Amygdala (tissue), 56 donors: ENCODE results near the gene SHISA6.

ENCODE experiments used
- DNase-seq, 56 donors: peaks; one replicate each; lab custom pipeline; 2025; lab: John Stamatoyannopoulos, UW

SHISA6 gene

DNA sequence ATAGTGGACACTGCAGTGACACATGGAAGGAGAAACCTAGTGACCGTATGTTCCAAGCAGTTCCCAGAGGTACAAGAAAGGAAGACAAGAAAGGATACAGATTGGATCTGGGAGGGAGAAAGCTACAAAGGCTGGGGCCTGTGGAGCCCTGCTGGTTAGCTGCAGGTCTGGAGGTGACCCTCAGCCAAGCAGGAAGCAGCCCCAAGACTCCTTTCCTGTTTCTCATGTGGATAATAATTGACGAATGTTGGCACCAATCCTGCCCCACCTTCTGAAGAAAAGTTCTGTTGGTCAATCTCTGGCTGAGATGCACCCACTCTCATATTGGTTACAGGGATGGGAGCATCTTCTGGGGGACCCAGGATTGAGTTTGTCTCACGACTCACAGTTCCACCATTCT is 99.8 kb downstream of the SHISA6 start:
- no peak for DNase-seq

DNA sequence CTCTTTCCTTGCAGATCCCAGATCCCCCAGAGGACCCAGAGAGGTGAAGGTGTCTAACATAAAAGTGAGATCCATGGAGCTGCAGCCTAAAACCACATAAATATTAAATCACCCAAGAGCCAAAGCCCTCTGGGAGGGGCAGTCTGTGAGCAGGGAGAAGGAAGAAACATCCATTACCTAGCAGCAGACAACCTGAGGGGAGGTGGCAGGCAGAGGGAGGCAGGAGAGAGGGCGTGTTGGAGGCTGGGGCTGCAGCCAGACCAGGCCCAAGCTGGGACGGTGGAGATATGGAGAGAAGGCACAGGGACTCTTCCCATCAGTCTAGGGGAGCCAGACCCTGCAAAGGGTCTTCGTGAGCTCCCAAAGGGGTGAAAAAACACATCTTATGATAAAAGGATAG is 101.1 kb downstream of the SHISA6 start:
- no peak for DNase-seq

GRCh38 chr17:11349106-11349505 is 108.1 kb downstream of the SHISA6 start:
- DNase-seq = no peak

- DNase-seq = no peak
Measured at GRCh38 chr17:11351479-11351878, 110.5 kb downstream of the SHISA6 start.

DNA sequence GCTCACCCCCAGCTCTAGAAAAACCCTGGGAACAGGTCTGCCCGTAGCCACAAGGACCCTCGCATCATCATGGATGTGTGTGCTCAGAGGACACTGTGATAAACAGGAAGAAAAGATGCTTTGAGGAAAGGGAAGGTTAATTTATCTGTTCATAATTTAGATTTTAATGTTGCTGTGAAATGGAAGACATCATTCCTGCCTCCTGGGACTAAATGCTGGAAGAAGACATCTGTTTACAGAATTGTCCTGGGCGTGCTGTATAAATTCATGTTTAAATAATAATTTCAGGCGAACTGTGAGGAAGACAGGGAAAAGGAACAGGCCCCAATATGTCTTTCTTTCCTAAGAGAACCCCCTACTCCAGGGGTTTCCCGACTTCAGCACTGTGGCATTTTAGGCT is 112.6 kb downstream of the SHISA6 start:
- DNase-seq = no peak

- no peak for DNase-seq
Measured at GRCh38 chr17:11356371-11356770, 115.4 kb downstream of the SHISA6 start.

- DNase-seq = no peak
Measured at GRCh38 chr17:11363565-11364117, 122.6 kb downstream of the SHISA6 start.

DNA sequence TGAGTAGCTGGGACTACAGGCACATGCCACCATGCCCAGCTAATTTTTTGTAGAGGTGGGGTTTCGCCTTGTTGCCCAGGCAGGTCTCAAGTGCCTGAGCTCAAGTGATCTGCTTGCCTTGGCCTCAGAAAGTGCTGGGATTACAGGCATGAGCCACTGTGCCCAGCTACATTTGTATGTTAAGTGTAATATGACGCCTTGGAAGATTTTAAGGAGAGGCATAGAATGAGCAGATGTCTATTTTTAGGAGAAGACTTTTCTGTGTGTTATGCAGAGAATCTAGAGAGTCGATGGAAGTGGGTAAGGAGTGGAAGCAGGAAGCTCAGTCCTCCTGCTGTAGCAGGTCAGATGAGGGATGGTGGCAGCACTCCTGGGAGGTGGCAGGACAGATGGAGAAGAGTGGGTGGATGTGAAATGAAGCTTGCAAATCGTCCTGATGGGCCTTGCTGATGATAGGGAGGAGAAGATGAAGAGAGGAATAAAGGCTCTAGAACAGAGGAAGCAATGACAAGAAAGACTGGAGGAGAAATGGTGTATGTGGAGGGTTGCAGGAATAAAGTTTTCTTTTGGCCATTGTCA is 125.3 kb downstream of the SHISA6 start:
- DNase-seq = peak in 7 of 56 donors; percentile 2 to 49 (median 13)

- peak in 14 of 56 donors; percentile 1 to 46 (median 14) for DNase-seq
Measured at GRCh38 chr17:11369575-11369974, 128.6 kb downstream of the SHISA6 start.

GRCh38 chr17:11372692-11373091 is 131.7 kb downstream of the SHISA6 start:
- peak in 2 of 56 donors; percentile 5 to 9 for DNase-seq

GRCh38 chr17:11378506-11378905 is 137.5 kb downstream of the SHISA6 start:
- DNase-seq = no peak

DNA sequence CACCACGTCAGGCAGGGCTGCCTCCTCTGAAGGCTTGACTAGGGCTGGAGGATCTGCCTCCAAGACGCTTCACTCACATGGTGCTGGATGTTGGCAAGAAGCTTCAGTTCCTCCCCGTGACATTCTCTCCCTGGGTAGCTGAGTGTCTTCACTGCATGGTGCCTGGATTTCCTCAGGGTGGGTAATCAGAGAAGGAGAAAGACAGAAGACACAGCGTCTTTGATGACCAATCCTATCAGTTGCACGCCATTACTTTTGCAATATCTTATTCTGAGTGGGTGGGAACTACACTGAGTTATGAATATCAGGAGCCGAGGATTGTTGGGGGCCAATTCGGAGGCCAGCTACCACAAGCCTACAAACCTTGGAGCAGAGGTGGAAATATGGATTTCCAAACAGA is 139.7 kb downstream of the SHISA6 start:
- DNase-seq = no peak

GRCh38 chr17:11383157-11383556 is 142.1 kb downstream of the SHISA6 start:
- DNase-seq = no peak

GRCh38 chr17:11384131-11384530 is 143.1 kb downstream of the SHISA6 start:
- no peak for DNase-seq

GRCh38 chr17:11387610-11388009 is 146.6 kb downstream of the SHISA6 start:
- no peak for DNase-seq

DNA sequence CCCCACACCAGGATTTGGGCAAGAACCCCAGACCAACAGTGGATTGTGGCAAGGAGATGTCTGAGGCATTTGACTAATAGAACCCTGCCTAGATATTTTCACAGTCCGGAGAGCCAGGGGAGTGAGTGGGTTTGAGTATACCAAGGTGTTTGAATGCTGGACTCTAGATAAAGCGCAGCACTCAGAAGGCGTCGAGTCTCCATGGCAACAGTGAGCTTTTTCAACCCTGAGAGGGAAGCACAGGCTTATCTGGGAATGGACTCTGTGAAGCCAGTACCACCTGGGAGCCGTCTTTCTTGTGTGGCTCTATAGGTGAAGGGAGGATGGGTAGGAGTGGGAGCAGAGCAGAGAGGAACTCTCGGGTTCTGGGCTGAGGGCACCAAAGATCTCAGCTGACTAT is 147.0 kb downstream of the SHISA6 start:
- no peak for DNase-seq

DNA sequence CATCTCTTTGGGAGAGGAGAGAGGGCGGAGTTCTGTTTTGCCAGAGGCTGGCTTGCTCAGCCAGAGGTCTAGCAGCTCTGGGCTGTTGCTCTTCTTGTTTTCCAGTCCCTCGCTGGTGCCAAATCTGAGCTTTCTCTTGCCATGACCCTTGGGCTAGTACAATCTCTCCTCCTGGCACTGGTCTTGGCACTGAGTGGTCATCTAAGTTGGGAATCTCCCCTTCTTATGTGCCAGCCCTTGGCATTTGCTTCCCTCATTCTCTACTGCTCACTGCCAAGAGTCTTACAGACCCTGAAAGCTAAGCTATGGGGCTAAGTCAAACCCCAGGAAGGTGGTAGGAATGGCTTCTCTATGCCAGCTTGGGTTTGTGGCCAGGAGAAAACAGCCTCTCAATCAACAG is 148.6 kb downstream of the SHISA6 start:
- peak in 1 of 56 donors; percentile 7 for DNase-seq

DNA sequence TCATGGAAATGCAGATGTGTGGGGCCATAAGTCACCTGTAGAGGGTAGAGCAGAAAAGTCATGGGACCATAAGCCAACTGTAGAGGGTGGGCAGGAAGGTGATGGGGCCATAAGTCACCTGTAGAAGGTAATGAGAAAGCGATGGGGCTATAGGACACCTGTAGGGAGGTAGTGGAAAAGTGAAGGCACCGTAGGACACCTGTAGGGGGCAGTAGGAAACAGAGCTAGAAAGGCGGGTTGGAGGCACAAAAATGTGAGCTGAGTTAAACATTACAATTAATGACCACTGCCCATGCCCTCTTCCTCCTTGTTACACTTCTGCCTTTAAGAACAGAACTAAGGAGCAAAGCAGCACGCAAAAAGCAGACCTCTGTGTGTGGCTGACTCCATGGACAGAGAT is 150.1 kb downstream of the SHISA6 start:
- DNase-seq = no peak

- no peak for DNase-seq
Measured at GRCh38 chr17:11404431-11405276, 163.6 kb downstream of the SHISA6 start.

- no peak for DNase-seq
Measured at GRCh38 chr17:11406716-11407115, 165.7 kb downstream of the SHISA6 start.

DNA sequence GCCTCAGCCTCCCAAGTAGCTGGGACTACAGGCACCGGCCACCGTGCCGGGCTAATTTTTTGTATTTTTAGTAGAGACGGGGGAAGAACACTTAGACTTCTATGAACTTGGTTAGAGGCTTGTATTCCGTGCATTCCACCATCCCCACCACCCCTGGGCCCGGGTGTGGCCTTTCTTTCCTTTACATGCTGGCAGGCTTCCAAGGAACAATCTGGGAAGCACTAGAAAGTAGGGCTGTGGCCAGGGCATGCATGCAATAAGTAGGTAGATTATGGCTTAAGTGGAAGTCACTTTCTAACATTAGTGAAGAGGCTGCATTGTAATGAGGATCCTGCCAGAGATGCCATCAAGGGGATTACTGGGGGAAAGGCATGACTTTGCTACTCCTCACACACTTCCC is 171.6 kb downstream of the SHISA6 start:
- no peak for DNase-seq

GRCh38 chr17:11418342-11418741 is 177.3 kb downstream of the SHISA6 start:
- no peak for DNase-seq
